Prostate gland (tissue), 2 donors: ENCODE measurements around the gene LAG3. TPM values are rescaled to one million over a fixed set of nuclear protein-coding genes. Genes with fewer than 3 reads are reported as not detected.

Experiments used
- DNase-seq: peaks from one replicate; pipeline ENCODE4 v3.0.0-alpha.2; 2019; ENCODE audit warnings: low spot score
- H3K27ac ChIP-seq, 2 donors: fragments of 200-600 bp; sonication (generic); 2 replicates each; pipeline ENCODE4 v1.5.1; 2017 to 2019
- H3K27me3 ChIP-seq: fragments of 200-600 bp; sonication (generic); replicated peaks from 2 replicates; pipeline ENCODE4 v1.5.1; 2019; ENCODE audit not compliant: insufficient read depth
- H3K36me3 ChIP-seq, 2 donors: fragments of 200-600 bp; sonication (generic); 1 replicate in 1 of 2; 2 replicates in 1 of 2; pipeline versions ENCODE4 v1.5.1 to v1.8.1; 2017 to 2019
- H3K4me1 ChIP-seq: fragments of 200-600 bp; sonication (generic); replicated peaks from 2 replicates; pipeline ENCODE4 v1.5.1; 2019
- H3K4me3 ChIP-seq, 2 donors: fragments of 200-600 bp; sonication (generic); 2 replicates each; pipeline ENCODE4 v1.5.1; 2017 to 2019
- H3K9me3 ChIP-seq: fragments of 200-600 bp; sonication (generic); 2 replicates; pipeline ENCODE4 v1.5.1; 2017
- CTCF ChIP-seq, 4 experiments: fragments of 200-600 bp in 2 of 4; fragments of 450-650 bp in 2 of 4; sonication (generic) in 2 of 4; IDR thresholded peaks; 1 replicate in 3 of 4; 2 replicates in 1 of 4; pipeline ENCODE4 v1.5.1; 2016 to 2019; ENCODE audit warnings: antibody characterized with exemption in 4 of 4, mild to moderate bottlenecking in 2 of 4, moderate library complexity in 2 of 4
- POLR2A ChIP-seq: fragments of 450-650 bp; IDR thresholded peaks from one replicate; pipeline ENCODE4 v1.6.1; 2016; ENCODE audit warnings: antibody characterized with exemption, mild to moderate bottlenecking
- POLR2AphosphoS5 ChIP-seq: sonication (generic); formaldehyde crosslinking; IDR thresholded peaks from one replicate; pipeline ENCODE4 v1.6.1; 2017; ENCODE audit warnings: antibody characterized with exemption
- WGBS: methylation state at CpG from one replicate; pipeline ENCODE4 v1.1.5; 2018; 5-methylcytosine and 5-hydroxymethylcytosine counted together
- intact Hi-C: fragments of 100-400 bp; cut with DNase I; formaldehyde crosslinking; loops from one replicate; pipeline ENCODE4 v1.14.2; 2022
- total RNA-seq, 2 donors: library from RNA; depleted of rRNA; stranded (reverse); fragments of >200 nt; gene quantifications; one replicate each; pipeline ENCODE4 v1.1.0, GENCODE V29; 2016

Gene LAG3
- total RNA-seq, 2 donors from 2014 or later = 0.73 to 13.1 TPM

DNA sequence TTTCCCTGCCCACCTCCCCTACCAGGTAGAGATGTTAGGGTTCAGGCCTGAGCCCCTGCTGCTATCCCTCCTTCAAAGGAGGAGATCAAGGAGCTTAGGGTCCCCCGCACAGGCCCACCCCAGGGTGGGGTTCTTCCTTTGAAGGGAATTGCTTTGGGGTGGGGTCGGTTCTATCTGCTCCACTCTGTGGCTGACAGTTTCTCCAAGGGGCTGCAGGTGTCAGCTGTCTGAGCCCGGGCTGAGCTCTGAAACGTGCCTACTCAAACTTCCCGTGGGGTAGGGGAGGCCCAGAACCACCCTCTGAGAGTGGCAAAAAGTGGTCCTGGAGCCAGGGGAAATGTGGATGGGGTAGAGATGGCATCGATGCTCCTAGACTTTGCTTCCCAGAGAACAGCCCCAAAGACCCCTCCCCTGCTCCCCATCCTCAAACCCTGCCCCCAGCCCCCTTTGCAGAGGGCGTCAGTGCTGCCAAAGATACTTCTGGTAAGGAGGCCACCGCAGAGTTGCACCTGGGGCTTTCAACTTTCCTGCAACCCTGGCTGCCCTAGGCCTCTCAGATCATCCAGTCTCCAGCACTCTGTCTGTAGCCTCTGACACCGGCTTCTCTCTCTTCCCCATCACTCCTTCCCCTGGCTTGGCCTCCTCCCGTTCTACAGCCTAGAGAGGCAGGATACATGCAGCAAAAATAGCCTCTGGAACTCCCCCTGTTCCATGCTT, 10.7 kb downstream of the LAG3 start:
- WGBS = 76% methylated on average over 10 of the region's 10 CpGs
- no peaks in the 10 kb centered on the region for H3K36me3 ChIP-seq
- intact Hi-C loops = no loop called here

DNA sequence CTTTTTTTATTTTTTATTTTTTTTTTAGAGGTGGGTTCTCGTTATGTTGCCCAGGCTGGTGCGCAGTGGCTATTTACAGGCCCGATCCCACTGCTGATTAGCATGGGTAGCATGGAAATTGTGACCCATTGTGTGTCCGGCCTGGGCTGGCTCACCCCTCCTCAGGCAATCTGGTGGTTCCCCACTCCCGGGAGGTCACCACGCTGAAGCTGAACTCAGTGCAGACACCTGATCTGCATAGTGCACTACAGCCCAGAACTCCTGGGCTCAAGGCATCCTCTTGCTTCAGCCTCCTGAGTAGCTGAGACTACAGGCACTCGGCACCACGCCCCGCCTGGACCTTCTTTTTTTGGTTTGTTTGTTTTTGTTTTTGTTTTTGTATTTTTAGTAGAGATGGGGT, 11.5 kb downstream of the LAG3 start:
- no peak for DNase-seq
- intact Hi-C loops = no loop called here
- Histone ChIP-seq H3K27me3 (no peaks in the 10 kb centered on the region), H3K4me1 (peaks cover 2% of the 10 kb centered on the region), H3K36me3 (no peaks in the 10 kb centered on the region), H3K27ac (no peak overlapping the region), H3K4me3 (no peak overlapping the region), H3K9me3 (no peaks in the 10 kb centered on the region)
- no peak for TF ChIP-seq POLR2A
- no peak for TF ChIP-seq POLR2AphosphoS5
- TF ChIP-seq CTCF (IDR thresholded peaks at IDR 0.05) = no peak
- WGBS = 92% methylated on average over 9 of the region's 9 CpGs

More for the DNA sequence above, 10.7 kb downstream of the LAG3 start:
- Histone ChIP-seq H3K4me3 (no peak overlapping the region), H3K27ac (no peak overlapping the region), H3K27me3 (no peaks in the 10 kb centered on the region), H3K4me1 (peaks cover 2% of the 10 kb centered on the region), H3K9me3 (no peaks in the 10 kb centered on the region)
- no peak for DNase-seq
- TF ChIP-seq POLR2A = no peak
- TF ChIP-seq CTCF (IDR thresholded peaks at IDR 0.05) = no peak
- no peak for TF ChIP-seq POLR2AphosphoS5

- intact Hi-C loops = no loop called here
- Histone ChIP-seq H3K4me3 (no peak overlapping the region), H3K9me3 (no peaks in the 10 kb centered on the region), H3K27me3 (no peaks in the 10 kb centered on the region), H3K27ac (no peak overlapping the region), H3K36me3 (no peaks in the 10 kb centered on the region), H3K4me1 (no peaks in the 10 kb centered on the region)
- DNase-seq = no peak
- WGBS = 60% methylated on average over 5 of the region's 5 CpGs
- TF ChIP-seq CTCF (IDR thresholded peaks at IDR 0.05) = no peak
These were observed 12.0 kb downstream of the LAG3 start for GRCh38 chr12:6784296-6784695.

- DNase-seq = no peak
- no peak overlapping the region for H3K4me3 ChIP-seq
These were observed 12.4 kb downstream of the LAG3 start for GRCh38 chr12:6784761-6785160.

More at GRCh38 chr12:6784761-6785160, 12.4 kb downstream of the LAG3 start:
- TF ChIP-seq POLR2AphosphoS5 (no peak), CTCF (IDR thresholded peaks at IDR 0.05) (no peak), POLR2A (no peak)
- no peaks in the 10 kb centered on the region for H3K9me3 ChIP-seq
- H3K36me3 ChIP-seq = no peaks in the 10 kb centered on the region
- H3K4me1 ChIP-seq = no peaks in the 10 kb centered on the region
- intact Hi-C loops = no loop called here
- H3K27me3 ChIP-seq = no peaks in the 10 kb centered on the region
- no peak overlapping the region for H3K27ac ChIP-seq
- WGBS = 70% methylated on average over 5 of the region's 5 CpGs
